Mesenchymal stem cell (in vitro differentiated cells and primary cell): ENCODE results near the gene BUD23.
"Not testable (repeated sequence)": the region's sequence is repeated elsewhere in the genome, so short reads cannot be mapped to it uniquely, and the experiment has no call there.

Source experiments
- DNase-seq: peaks from one replicate; pipeline ENCODE4 v3.0.0-alpha.2; 2013
- H2AFZ ChIP-seq: one replicate; pipeline ENCODE4 v1.6.1; 2013; ENCODE audit warnings: low read depth, mild to moderate bottlenecking, control low read depth, inconsistent platforms, low read length, moderate library complexity
- H2AK5ac ChIP-seq: 2 replicates; pipeline ENCODE4 v1.6.1; 2013; ENCODE audit warnings: low read length, moderate library complexity, mild to moderate bottlenecking, inconsistent platforms; ENCODE audit not compliant: severe bottlenecking
- H2BK120ac ChIP-seq: one replicate; pipeline ENCODE4 v1.6.1; 2013; ENCODE audit warnings: low read depth, mild to moderate bottlenecking, inconsistent platforms, low read length, moderate library complexity
- H2BK12ac ChIP-seq, 2 experiments: one replicate each; pipeline ENCODE4 v1.6.1; 2013; ENCODE audit warnings: inconsistent platforms in 2 of 2, low read length in 2 of 2, mild to moderate bottlenecking in 2 of 2, moderate library complexity in 2 of 2, control low read depth in 1 of 2
- H2BK15ac ChIP-seq: one replicate; pipeline ENCODE4 v1.6.1; 2013; ENCODE audit warnings: mild to moderate bottlenecking, low read depth, inconsistent platforms; ENCODE audit not compliant: poor library complexity, severe bottlenecking
- H2BK5ac ChIP-seq: 2 replicates; pipeline ENCODE4 v1.6.1; 2013; ENCODE audit warnings: low read depth, mild to moderate bottlenecking, low read length, control low read depth, inconsistent platforms; ENCODE audit not compliant: poor library complexity, severe bottlenecking
- H3K14ac ChIP-seq, 2 experiments: one replicate each; pipeline ENCODE4 v1.6.1; 2013; ENCODE audit warnings: inconsistent platforms in 2 of 2, low read length in 2 of 2, control low read depth in 1 of 2, mild to moderate bottlenecking in 1 of 2, moderate library complexity in 1 of 2
- H3K18ac ChIP-seq, 2 experiments: one replicate each; pipeline ENCODE4 v1.6.1; 2013; ENCODE audit warnings: inconsistent platforms in 2 of 2, low read length in 2 of 2, control low read depth in 1 of 2, low read depth in 1 of 2, mild to moderate bottlenecking in 1 of 2
- H3K23ac ChIP-seq, 2 experiments: one replicate each; pipeline ENCODE4 v1.6.1; 2013; ENCODE audit warnings: inconsistent platforms in 2 of 2, low read length in 2 of 2, mild to moderate bottlenecking in 2 of 2, moderate library complexity in 2 of 2, control low read depth in 1 of 2
- H3K27ac ChIP-seq: 2 replicates; pipeline ENCODE4 v1.5.1; 2013; ENCODE audit warnings: mild to moderate bottlenecking, moderate library complexity, low read length, control low read depth, inconsistent platforms; ENCODE audit not compliant: poor library complexity, severe bottlenecking
- H3K27me3 ChIP-seq, 2 experiments: 2 replicates each; pipeline versions ENCODE4 v1.6.1 to v1.7.0; 2013; ENCODE audit warnings: low read length in 2 of 2, mild to moderate bottlenecking in 2 of 2, moderate library complexity in 2 of 2, control low read depth in 1 of 2, inconsistent platforms in 1 of 2; ENCODE audit not compliant: control insufficient read depth in 1 of 2, insufficient read depth in 1 of 2
- H3K36me3 ChIP-seq, 2 experiments: 2 replicates each; pipeline versions ENCODE4 v1.6.1 to v1.7.0; 2013; ENCODE audit warnings: low read length in 2 of 2, control low read depth in 1 of 2, inconsistent platforms in 1 of 2, low read depth in 1 of 2, mild to moderate bottlenecking in 1 of 2; ENCODE audit not compliant: insufficient read depth in 2 of 2, control insufficient read depth in 1 of 2
- H3K4ac ChIP-seq, 2 experiments: one replicate each; pipeline ENCODE4 v1.6.1; 2013; ENCODE audit warnings: inconsistent platforms in 2 of 2, low read length in 2 of 2, mild to moderate bottlenecking in 2 of 2, moderate library complexity in 2 of 2, control low read depth in 1 of 2, low read depth in 1 of 2
- H3K4me1 ChIP-seq: 2 replicates; pipeline ENCODE4 v1.6.1; 2013; ENCODE audit warnings: low read depth, low read length, control low read depth; ENCODE audit not compliant: control insufficient read depth, insufficient read depth
- H3K4me2 ChIP-seq: 2 replicates; pipeline ENCODE4 v1.6.1; 2013; ENCODE audit warnings: low read length, mild to moderate bottlenecking, inconsistent platforms; ENCODE audit not compliant: poor library complexity, severe bottlenecking
- H3K4me3 ChIP-seq, 2 experiments: 2 replicates each; pipeline versions ENCODE4 v1.5.1 to v1.7.0; 2013; ENCODE audit warnings: low read length in 2 of 2, mild to moderate bottlenecking in 2 of 2, control low read depth in 1 of 2, low read depth in 1 of 2; ENCODE audit not compliant: insufficient read depth in 1 of 2
- H3K79me1 ChIP-seq: replicated peaks from 2 replicates; pipeline ENCODE4 v1.6.1; 2013; ENCODE audit warnings: mild to moderate bottlenecking, control low read depth, low read length, inconsistent platforms; ENCODE audit not compliant: poor library complexity, severe bottlenecking
- H3K9ac ChIP-seq: 2 replicates; pipeline ENCODE4 v1.7.0; 2013; ENCODE audit warnings: mild to moderate bottlenecking, low read length, moderate library complexity
- H3K9me3 ChIP-seq: 2 replicates; pipeline ENCODE4 v1.7.0; 2013; ENCODE audit warnings: mild to moderate bottlenecking, low read length; ENCODE audit not compliant: control insufficient read depth
- H4K8ac ChIP-seq: one replicate; pipeline ENCODE4 v1.6.1; 2013; ENCODE audit warnings: inconsistent platforms, mild to moderate bottlenecking, low read length, moderate library complexity
- H4K91ac ChIP-seq: one replicate; pipeline ENCODE4 v1.6.1; 2013; ENCODE audit warnings: mild to moderate bottlenecking, low read length, inconsistent platforms
- WGBS: methylation state at CpG from one replicate; pipeline ENCODE4 v1.1.7; 2013; ENCODE audit warnings: mixed read lengths; 5-methylcytosine and 5-hydroxymethylcytosine counted together

Gene BUD23

DNA sequence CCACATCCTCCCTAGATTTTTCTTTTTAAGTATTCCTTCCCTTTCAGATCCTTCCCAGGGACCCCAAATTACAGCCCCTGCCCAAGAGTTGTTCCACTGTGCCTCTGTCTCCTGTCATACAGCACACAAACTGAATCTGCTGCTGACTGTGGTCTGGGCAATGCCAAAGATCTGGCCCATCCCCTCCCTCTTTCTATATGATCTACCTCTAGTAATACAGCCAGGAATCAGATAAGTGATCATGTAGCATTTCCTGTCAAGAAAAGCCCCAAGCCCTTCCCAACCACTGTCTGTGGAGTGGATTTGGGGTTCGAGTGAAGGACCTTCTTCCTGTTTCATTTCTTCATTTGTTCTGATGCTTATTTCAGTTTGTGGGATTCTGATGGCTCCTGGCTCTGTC, 29.4 kb downstream of the BUD23 start:
- Histone ChIP-seq H3K23ac (no peak overlapping the region), H3K27me3 (no peaks in the 10 kb centered on the region), H4K91ac (no peak overlapping the region), H4K8ac (no peak overlapping the region), H3K4me2 (no peak overlapping the region), H3K4me1 (peaks cover 65% of the 10 kb centered on the region), H3K4ac (no peak overlapping the region), H3K4me3 (no peak overlapping the region), H2BK15ac (no peak overlapping the region), H3K14ac (no peak overlapping the region), H2AFZ (no peak overlapping the region), H3K27ac (no peak overlapping the region), H3K36me3 (peaks cover 43 to 60% of the 10 kb centered on the region in 2 experiments), H3K79me1 (peaks cover 6% of the 10 kb centered on the region), H3K18ac (no peak overlapping the region), H2AK5ac (peak overlapping the region; percentile 38), H2BK12ac (no peak overlapping the region), H2BK120ac (peak overlapping the region; percentile 13), H3K9ac (peak overlapping the region; percentile 14), H2BK5ac (no peak overlapping the region), H3K9me3 (no peaks in the 10 kb centered on the region)
- no CpG with 5 or more reads among the region's 1 CpG for WGBS
- no peak for DNase-seq

DNA sequence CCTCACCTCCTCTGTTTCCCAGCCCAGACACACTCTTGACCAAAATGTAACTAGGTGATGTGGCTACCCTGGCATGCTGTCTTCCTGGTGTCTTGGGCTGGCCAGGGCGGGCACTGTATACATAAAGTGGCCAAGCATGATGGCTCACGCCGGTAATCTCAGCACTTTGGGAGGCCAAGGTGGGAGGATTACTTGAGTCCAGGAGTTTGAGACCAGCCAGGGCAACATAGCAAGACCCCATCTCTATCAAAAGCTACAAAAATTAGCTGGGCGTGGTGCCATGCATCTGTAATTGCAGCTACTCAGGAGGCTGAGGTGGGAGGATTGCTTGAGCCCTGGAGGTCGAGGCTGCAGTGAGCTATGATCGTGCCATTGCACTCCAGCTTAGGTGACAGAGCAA, 29.9 kb downstream of the BUD23 start:
- not testable (repeated sequence) for H3K4me3 ChIP-seq, H3K18ac ChIP-seq, H3K27ac ChIP-seq, H3K4ac ChIP-seq, H2BK15ac ChIP-seq, H3K27me3 ChIP-seq, H2BK5ac ChIP-seq, H4K91ac ChIP-seq, H3K4me2 ChIP-seq, H3K9me3 ChIP-seq, H4K8ac ChIP-seq, H3K14ac ChIP-seq, H2BK12ac ChIP-seq, H2BK120ac ChIP-seq, H2AK5ac ChIP-seq, H3K9ac ChIP-seq, DNase-seq, H3K79me1 ChIP-seq, H3K23ac ChIP-seq, H2AFZ ChIP-seq
- 95% methylated on average over 6 of the region's 6 CpGs for WGBS
- H3K36me3 ChIP-seq = peaks cover 41 to 58% of the 10 kb centered on the region in 2 experiments
- peaks cover 68% of the 10 kb centered on the region for H3K4me1 ChIP-seq

- Histone ChIP-seq H2BK120ac (no peak overlapping the region), H2BK5ac (peak overlapping the region; percentile 35), H3K23ac (no peak overlapping the region), H3K14ac (peak overlapping the region in 1 of 2 experiments; percentile 39), H3K27ac (peak overlapping the region; percentile 95), H3K79me1 (no peaks in the 10 kb centered on the region), H3K9me3 (no peaks in the 10 kb centered on the region), H2AFZ (no peak overlapping the region), H2BK12ac (peak overlapping the region in 1 of 2 experiments; percentile 85), H3K18ac (peak overlapping the region in 1 of 2 experiments; percentile 77), H3K27me3 (no peaks in the 10 kb centered on the region), H2BK15ac (no peak overlapping the region), H3K4me2 (peak overlapping the region; percentile 35), H4K8ac (peak overlapping the region; percentile 67), H3K36me3 (peaks cover 28 to 35% of the 10 kb centered on the region in 2 experiments), H3K4me3 (peak overlapping the region in 1 of 2 experiments; percentile 55), H3K9ac (peak overlapping the region; percentile 64), H4K91ac (peak overlapping the region; percentile 74), H3K4ac (peak overlapping the region in 1 of 2 experiments; percentile 60), H2AK5ac (peak overlapping the region; percentile 56), H3K4me1 (peaks cover 59% of the 10 kb centered on the region)
- 28% methylated on average over 15 of the region's 16 CpGs for WGBS
- peak; percentile 97 for DNase-seq
Measured at GRCh38 chr7:73715648-73716317, 32.4 kb downstream of the BUD23 start.

- Histone ChIP-seq H3K27ac (peak overlapping the region; percentile 95), H3K9me3 (no peaks in the 10 kb centered on the region), H2BK5ac (peak overlapping the region; percentile 19), H3K23ac (no peak overlapping the region), H4K8ac (no peak overlapping the region), H3K4me1 (peaks cover 57% of the 10 kb centered on the region), H2AK5ac (peak overlapping the region; percentile 80), H3K4me2 (peak overlapping the region; percentile 35), H2BK120ac (no peak overlapping the region), H2AFZ (no peak overlapping the region), H3K36me3 (peaks cover 27 to 29% of the 10 kb centered on the region in 2 experiments), H4K91ac (peak overlapping the region; percentile 36), H3K4me3 (peak overlapping the region in 1 of 2 experiments; percentile 55), H3K14ac (peak overlapping the region in 1 of 2 experiments; percentile 62), H3K79me1 (no peaks in the 10 kb centered on the region), H3K9ac (peak overlapping the region; percentile 64), H3K18ac (peak overlapping the region in 1 of 2 experiments; percentile 40), H2BK12ac (peak overlapping the region in 1 of 2 experiments; percentile 85), H3K27me3 (no peaks in the 10 kb centered on the region), H3K4ac (peak overlapping the region in 1 of 2 experiments; percentile 60), H2BK15ac (peak overlapping the region; percentile 2)
- peak; percentile 14 for DNase-seq
- 85% methylated on average over 4 of the region's 4 CpGs for WGBS
Measured at GRCh38 chr7:73716318-73716890, 33.0 kb downstream of the BUD23 start.
